NCI-H2196 treated with DMSO at 0.1 percent for 48 hours (cell line): Measurements from ENCODE around the gene MOB3A.

ENCODE experiments used
- DNase-seq: peaks from one replicate; lab custom pipeline; 2025; ENCODE audit not compliant: unreplicated experiment; lab: John Stamatoyannopoulos, UW

The MOB3A gene

GRCh38 chr19:2047449-2048103, 48.5 kb downstream of the MOB3A start:
- no peak for DNase-seq

GRCh38 chr19:2047076-2047448, 49.1 kb downstream of the MOB3A start:
- DNase-seq: no peak

- no peak for DNase-seq
These were observed 49.8 kb downstream of the MOB3A start for GRCh38 chr19:2046046-2046907.

- DNase-seq: no peak
These were observed 50.6 kb downstream of the MOB3A start for GRCh38 chr19:2045501-2046045.

GRCh38 chr19:2044709-2045500, 51.2 kb downstream of the MOB3A start:
- no peak for DNase-seq

- DNase-seq: no peak
These were observed 52.0 kb downstream of the MOB3A start for GRCh38 chr19:2043961-2044708.

- DNase-seq: no peak
These were observed 52.9 kb downstream of the MOB3A start for GRCh38 chr19:2043251-2043641.

- no peak for DNase-seq
These were observed 53.5 kb downstream of the MOB3A start for GRCh38 chr19:2042485-2043250.

- DNase-seq: peak; percentile 93
These were observed 54.2 kb downstream of the MOB3A start for GRCh38 chr19:2041683-2042484.

- DNase-seq: no peak
These were observed 54.8 kb downstream of the MOB3A start for GRCh38 chr19:2041433-2041682.

- DNase-seq: no peak
These were observed 55.3 kb downstream of the MOB3A start for GRCh38 chr19:2040647-2041432.

- no peak for DNase-seq
These were observed 56.0 kb downstream of the MOB3A start for GRCh38 chr19:2039959-2040646.

- DNase-seq: no peak
These were observed 56.8 kb downstream of the MOB3A start for GRCh38 chr19:2039089-2039958.

- no peak for DNase-seq
These were observed 57.6 kb downstream of the MOB3A start for GRCh38 chr19:2038284-2039088.

- no peak for DNase-seq
These were observed 58.4 kb downstream of the MOB3A start for GRCh38 chr19:2037651-2038255.

- no peak for DNase-seq
These were observed 59.7 kb downstream of the MOB3A start for GRCh38 chr19:2036424-2036823.
